Neural crest cell (in vitro differentiated cells): ENCODE data around the gene ATP8B1. TPM values are rescaled to one million over a fixed set of nuclear protein-coding genes. Genes with fewer than 3 reads are reported as not detected.

ENCODE experiments used
- DNase-seq: peaks from one replicate; pipeline ENCODE4 v3.0.0; 2021; ENCODE audit warnings: low read depth, mixed read lengths, low spot score
- H3K27ac Mint-ChIP-seq: one replicate; pipeline ENCODE4 v1.8.0; 2021; ENCODE audit warnings: mild to moderate bottlenecking, mixed read lengths; ENCODE audit not compliant: unreplicated experiment
- H3K27me3 Mint-ChIP-seq: 2 replicates; pipeline ENCODE4 v1.8.0; 2021; ENCODE audit warnings: low read depth, mild to moderate bottlenecking, mixed read lengths
- H3K36me3 Mint-ChIP-seq: 2 replicates; pipeline ENCODE4 v1.8.0; 2021; ENCODE audit warnings: low read depth, mild to moderate bottlenecking, mixed read lengths
- H3K4me1 Mint-ChIP-seq: 2 replicates; pipeline ENCODE4 v1.8.0; 2021; ENCODE audit warnings: mixed read lengths
- H3K4me3 Mint-ChIP-seq: one replicate; pipeline ENCODE4 v1.8.0; 2021; ENCODE audit warnings: mild to moderate bottlenecking, mixed read lengths
- H3K9me3 Mint-ChIP-seq: 2 replicates; pipeline ENCODE4 v1.8.0; 2021; ENCODE audit warnings: mixed read lengths
- CTCF ChIP-seq: fragments of 200-600 bp; sonication (generic); conservative IDR thresholded peaks from 2 replicates; pipeline ENCODE4 v1.5.0; 2021; ENCODE audit warnings: antibody characterized with exemption, mild to moderate bottlenecking
- total RNA-seq: library from RNA; stranded (reverse); gene quantifications from 2 replicates; pipeline ENCODE4 v1.2.1, GENCODE V29; 2021

The ATP8B1 gene
- total RNA-seq, 1 donor from 2014 or later = 0.05 TPM

GRCh38 chr18:57780318-57780705 lies 22.8 kb downstream of the ATP8B1 start:
- no peaks in the 10 kb centered on the region for H3K27me3 Mint-ChIP-seq
- DNase-seq = no peak
- TF ChIP-seq CTCF = no peak
- peaks cover 12% of the 10 kb centered on the region for H3K4me1 Mint-ChIP-seq
- no peak overlapping the region for H3K27ac Mint-ChIP-seq
- no peaks in the 10 kb centered on the region for H3K9me3 Mint-ChIP-seq
- no peaks in the 10 kb centered on the region for H3K36me3 Mint-ChIP-seq
- no peak overlapping the region for H3K4me3 Mint-ChIP-seq

GRCh38 chr18:57776767-57777166 lies 26.3 kb downstream of the ATP8B1 start:
- Mint-ChIP-seq H3K4me3 (no peak overlapping the region), H3K9me3 (no peaks in the 10 kb centered on the region), H3K4me1 (peaks cover 4% of the 10 kb centered on the region), H3K36me3 (no peaks in the 10 kb centered on the region), H3K27ac (no peak overlapping the region), H3K27me3 (no peaks in the 10 kb centered on the region)
- DNase-seq = no peak
- TF ChIP-seq CTCF = no peak

- Mint-ChIP-seq H3K4me3 (no peak overlapping the region), H3K4me1 (peaks cover 4% of the 10 kb centered on the region), H3K27me3 (no peaks in the 10 kb centered on the region), H3K36me3 (no peaks in the 10 kb centered on the region), H3K27ac (no peak overlapping the region), H3K9me3 (no peaks in the 10 kb centered on the region)
- no peak for TF ChIP-seq CTCF
- DNase-seq = no peak
Observed at GRCh38 chr18:57776354-57776753, 26.8 kb downstream of the ATP8B1 start.

- no peak for TF ChIP-seq CTCF
Observed at GRCh38 chr18:57775937-57776336, 27.2 kb downstream of the ATP8B1 start.

GRCh38 chr18:57772387-57772799 lies 30.7 kb downstream of the ATP8B1 start:
- no peaks in the 10 kb centered on the region for H3K4me1 Mint-ChIP-seq
- DNase-seq = no peak
- no peaks in the 10 kb centered on the region for H3K9me3 Mint-ChIP-seq
- no peak overlapping the region for H3K4me3 Mint-ChIP-seq
- H3K27ac Mint-ChIP-seq = no peak overlapping the region
- no peaks in the 10 kb centered on the region for H3K36me3 Mint-ChIP-seq
- no peaks in the 10 kb centered on the region for H3K27me3 Mint-ChIP-seq
- no peak for TF ChIP-seq CTCF

More at GRCh38 chr18:57775937-57776336, 27.2 kb downstream of the ATP8B1 start:
- H3K27me3 Mint-ChIP-seq = no peaks in the 10 kb centered on the region
- no peaks in the 10 kb centered on the region for H3K9me3 Mint-ChIP-seq
- no peak overlapping the region for H3K27ac Mint-ChIP-seq
- H3K36me3 Mint-ChIP-seq = no peaks in the 10 kb centered on the region
- peaks cover 4% of the 10 kb centered on the region for H3K4me1 Mint-ChIP-seq
- DNase-seq = no peak
- no peak overlapping the region for H3K4me3 Mint-ChIP-seq

GRCh38 chr18:57771626-57772025 lies 31.5 kb downstream of the ATP8B1 start:
- Mint-ChIP-seq H3K27ac (no peak overlapping the region), H3K27me3 (no peaks in the 10 kb centered on the region), H3K4me1 (no peaks in the 10 kb centered on the region)

More at GRCh38 chr18:57771626-57772025, 31.5 kb downstream of the ATP8B1 start:
- Mint-ChIP-seq H3K9me3 (no peaks in the 10 kb centered on the region), H3K36me3 (no peaks in the 10 kb centered on the region), H3K4me3 (no peak overlapping the region)
- TF ChIP-seq CTCF = no peak
- no peak for DNase-seq
